ENCODE results near the gene TMEM179.

TMEM179 gene

GRCh38 chr14:104541905-104542465 is 62.6 kb downstream of the TMEM179 start:
- no peak for DNase-seq
